SK-N-SH treated with all-trans-retinoic acid at 6 μM for 48 hours (cell line): Measurements from ENCODE around the gene SKOR1.

ENCODE experiments used
- ATAC-seq: fragments of 200-7000 bp; cut with Tn5 transposase; 3 replicates; pipeline ENCODE4 v1.9.1; 2020; ENCODE audit warnings: mild to moderate bottlenecking, moderate library complexity
- ARNTL ChIP-seq: fragments of 450-650 bp; formaldehyde crosslinking; IDR thresholded peaks from 2 replicates; pipeline ENCODE4 v1.5.0; 2020; ENCODE audit warnings: low read depth, mild to moderate bottlenecking, moderate library complexity, borderline replicate concordance
- BACH2 ChIP-seq: fragments of 250-450 bp; sonication (Bioruptor Pico); IDR thresholded peaks from 2 replicates; pipeline ENCODE4 v1.9.0; 2021; ENCODE audit warnings: mild to moderate bottlenecking, borderline replicate concordance
- CREB5 ChIP-seq: fragments of 250-450 bp; sonication (Bioruptor Pico); IDR thresholded peaks from 2 replicates; pipeline ENCODE4 v1.5.1; 2020; ENCODE audit warnings: low read depth, mild to moderate bottlenecking, moderate library complexity
- CSDC2 ChIP-seq: fragments of 250-450 bp; sonication (Bioruptor Pico); IDR thresholded peaks from 2 replicates; pipeline ENCODE4 v1.5.0; 2020; ENCODE audit warnings: mild to moderate bottlenecking, moderate library complexity
- ESRRG ChIP-seq: fragments of 250-450 bp; sonication (Bioruptor Pico); IDR thresholded peaks from 2 replicates; pipeline ENCODE4 v1.6.1; 2021; ENCODE audit warnings: mild to moderate bottlenecking
- GLIS3 ChIP-seq: fragments of 250-450 bp; sonication (Bioruptor Pico); IDR thresholded peaks from 2 replicates; pipeline ENCODE4 v1.5.0; 2020; ENCODE audit warnings: mild to moderate bottlenecking, moderate library complexity
- PATZ1 ChIP-seq: fragments of 250-450 bp; sonication (Bioruptor Pico); IDR thresholded peaks from 2 replicates; pipeline ENCODE4 v1.8.0; 2020; ENCODE audit warnings: mild to moderate bottlenecking, moderate library complexity, borderline replicate concordance
- PPARA ChIP-seq: fragments of 250-450 bp; sonication (Bioruptor Pico); IDR thresholded peaks from 2 replicates; pipeline ENCODE4 v1.5.0; 2020; ENCODE audit warnings: mild to moderate bottlenecking, borderline replicate concordance
- RARB ChIP-seq: fragments of 250-450 bp; sonication (Bioruptor Pico); IDR thresholded peaks from 2 replicates; pipeline ENCODE4 v1.8.0; 2021; ENCODE audit warnings: mild to moderate bottlenecking, moderate library complexity
- SNAI2 ChIP-seq: fragments of 250-450 bp; sonication (Bioruptor Pico); IDR thresholded peaks from 2 replicates; pipeline ENCODE4 v1.5.0; 2020; ENCODE audit warnings: mild to moderate bottlenecking, moderate library complexity
- TCF4 ChIP-seq: fragments of 250-450 bp; sonication (Bioruptor Pico); IDR thresholded peaks from 2 replicates; pipeline ENCODE4 v1.8.0; 2021; ENCODE audit warnings: mild to moderate bottlenecking, moderate library complexity, borderline replicate concordance
- TOX ChIP-seq: fragments of 250-450 bp; sonication (Bioruptor Pico); IDR thresholded peaks from 2 replicates; pipeline ENCODE4 v1.8.0; 2021; ENCODE audit warnings: mild to moderate bottlenecking, moderate library complexity, borderline replicate concordance
- TSHZ2 ChIP-seq: fragments of 250-450 bp; sonication (Bioruptor Pico); IDR thresholded peaks from 2 replicates; pipeline ENCODE4 v1.5.0; 2020; ENCODE audit warnings: mild to moderate bottlenecking, moderate library complexity
- ZC3H10 ChIP-seq: fragments of 250-450 bp; sonication (Bioruptor Pico); IDR thresholded peaks from 2 replicates; pipeline ENCODE4 v1.5.1; 2021; ENCODE audit warnings: mild to moderate bottlenecking, moderate library complexity
- ZFP3 ChIP-seq: fragments of 250-450 bp; sonication (Bioruptor Pico); IDR thresholded peaks from 2 replicates; pipeline ENCODE4 v1.5.0; 2020; ENCODE audit warnings: mild to moderate bottlenecking, moderate library complexity
- ZFP30 ChIP-seq: fragments of 450-650 bp; formaldehyde crosslinking; IDR thresholded peaks from 2 replicates; pipeline ENCODE4 v1.5.0; 2022; ENCODE audit warnings: mild to moderate bottlenecking, moderate library complexity
- ZNF565 ChIP-seq: fragments of 450-650 bp; formaldehyde crosslinking; conservative IDR thresholded peaks from 2 replicates; pipeline ENCODE4 v1.5.0; 2020; ENCODE audit warnings: low read depth, mild to moderate bottlenecking, moderate library complexity
- ZNF70 ChIP-seq: fragments of 450-650 bp; formaldehyde crosslinking; IDR thresholded peaks from 2 replicates; pipeline ENCODE4 v1.5.0; 2020; ENCODE audit warnings: mild to moderate bottlenecking, moderate library complexity
- ZNF8 ChIP-seq: fragments of 450-650 bp; formaldehyde crosslinking; IDR thresholded peaks from 2 replicates; pipeline ENCODE4 v1.5.0; 2020; ENCODE audit warnings: mild to moderate bottlenecking, moderate library complexity
- TF ChIP-seq, protein P1 (sequence below): fragments of 250-450 bp; sonication (Bioruptor Pico); IDR thresholded peaks from 2 replicates; pipeline ENCODE4 v1.5.1; 2021; ENCODE audit warnings: mild to moderate bottlenecking, moderate library complexity
- TF ChIP-seq, protein P2 (sequence below): fragments of 250-450 bp; sonication (Bioruptor Pico); IDR thresholded peaks from 2 replicates; pipeline ENCODE4 v1.8.0; 2021; ENCODE audit warnings: low read depth, mild to moderate bottlenecking, moderate library complexity, borderline replicate concordance

The SKOR1 gene, protein sequence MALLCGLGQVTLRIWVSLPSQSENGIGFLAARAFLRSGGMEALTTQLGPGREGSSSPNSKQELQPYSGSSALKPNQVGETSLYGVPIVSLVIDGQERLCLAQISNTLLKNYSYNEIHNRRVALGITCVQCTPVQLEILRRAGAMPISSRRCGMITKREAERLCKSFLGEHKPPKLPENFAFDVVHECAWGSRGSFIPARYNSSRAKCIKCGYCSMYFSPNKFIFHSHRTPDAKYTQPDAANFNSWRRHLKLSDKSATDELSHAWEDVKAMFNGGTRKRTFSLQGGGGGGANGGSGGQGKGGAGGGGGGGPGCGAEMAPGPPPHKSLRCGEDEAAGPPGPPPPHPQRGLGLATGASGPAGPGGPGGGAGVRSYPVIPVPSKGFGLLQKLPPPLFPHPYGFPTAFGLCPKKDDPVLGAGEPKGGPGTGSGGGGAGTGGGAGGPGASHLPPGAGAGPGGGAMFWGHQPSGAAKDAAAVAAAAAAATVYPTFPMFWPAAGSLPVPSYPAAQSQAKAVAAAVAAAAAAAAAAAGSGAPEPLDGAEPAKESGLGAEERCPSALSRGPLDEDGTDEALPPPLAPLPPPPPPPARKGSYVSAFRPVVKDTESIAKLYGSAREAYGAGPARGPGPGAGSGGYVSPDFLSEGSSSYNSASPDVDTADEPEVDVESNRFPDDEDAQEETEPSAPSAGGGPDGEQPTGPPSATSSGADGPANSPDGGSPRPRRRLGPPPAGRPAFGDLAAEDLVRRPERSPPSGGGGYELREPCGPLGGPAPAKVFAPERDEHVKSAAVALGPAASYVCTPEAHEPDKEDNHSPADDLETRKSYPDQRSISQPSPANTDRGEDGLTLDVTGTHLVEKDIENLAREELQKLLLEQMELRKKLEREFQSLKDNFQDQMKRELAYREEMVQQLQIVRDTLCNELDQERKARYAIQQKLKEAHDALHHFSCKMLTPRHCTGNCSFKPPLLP

GRCh38 chr15:67824976-67825880, at the start of gene SKOR1:
TSS of gene SKOR1 (plus strand) at chr15:67825509. CDS start at chr15:67825603, 94 bp downstream.
- peak; percentile 61 for ATAC-seq
- TF ChIP-seq ZNF565 (CRISPR knock-in tag), result no peak
- TF ChIP-seq, protein P1, sequence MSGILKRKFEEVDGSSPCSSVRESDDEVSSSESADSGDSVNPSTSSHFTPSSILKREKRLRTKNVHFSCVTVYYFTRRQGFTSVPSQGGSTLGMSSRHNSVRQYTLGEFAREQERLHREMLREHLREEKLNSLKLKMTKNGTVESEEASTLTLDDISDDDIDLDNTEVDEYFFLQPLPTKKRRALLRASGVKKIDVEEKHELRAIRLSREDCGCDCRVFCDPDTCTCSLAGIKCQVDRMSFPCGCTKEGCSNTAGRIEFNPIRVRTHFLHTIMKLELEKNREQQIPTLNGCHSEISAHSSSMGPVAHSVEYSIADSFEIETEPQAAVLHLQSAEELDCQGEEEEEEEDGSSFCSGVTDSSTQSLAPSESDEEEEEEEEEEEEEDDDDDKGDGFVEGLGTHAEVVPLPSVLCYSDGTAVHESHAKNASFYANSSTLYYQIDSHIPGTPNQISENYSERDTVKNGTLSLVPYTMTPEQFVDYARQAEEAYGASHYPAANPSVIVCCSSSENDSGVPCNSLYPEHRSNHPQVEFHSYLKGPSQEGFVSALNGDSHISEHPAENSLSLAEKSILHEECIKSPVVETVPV (CRISPR knock-in tag), result no peak
- no peak for TF ChIP-seq ZFP30 (CRISPR knock-in tag)
- no peak for TF ChIP-seq ZC3H10 (CRISPR knock-in tag)
- TF ChIP-seq CSDC2 (CRISPR knock-in tag), result no peak
- no peak for TF ChIP-seq SNAI2 (CRISPR knock-in tag)
- TF ChIP-seq GLIS3 (CRISPR knock-in tag), result no peak
- TF ChIP-seq BACH2 (CRISPR knock-in tag), result no peak
- no peak for TF ChIP-seq RARB
- no peak for TF ChIP-seq TOX (CRISPR knock-in tag)
- TF ChIP-seq TCF4, result no peak
- no peak for TF ChIP-seq PPARA
- no peak for TF ChIP-seq ZNF70 (CRISPR knock-in tag)
- no peak for TF ChIP-seq PATZ1 (CRISPR knock-in tag)
- TF ChIP-seq CREB5, result no peak
- TF ChIP-seq ESRRG (CRISPR knock-in tag), result no peak
- no peak for TF ChIP-seq ZNF8 (CRISPR knock-in tag)
- no peak for TF ChIP-seq ARNTL

GRCh38 chr15:67775998-67776397, 49.3 kb upstream of the SKOR1 start:
- ATAC-seq, result no peak
- TF ChIP-seq ZNF565 (CRISPR knock-in tag) (no peak), PATZ1 (CRISPR knock-in tag) (no peak), CREB5 (no peak), SNAI2 (CRISPR knock-in tag) (no peak), TCF4 (no peak), TSHZ2 (CRISPR knock-in tag) (no peak), ZFP3 (CRISPR knock-in tag) (no peak), ESRRG (CRISPR knock-in tag) (no peak), RARB (no peak), ZFP30 (CRISPR knock-in tag) (no peak), BACH2 (CRISPR knock-in tag) (no peak)
- TF ChIP-seq, protein P2, sequence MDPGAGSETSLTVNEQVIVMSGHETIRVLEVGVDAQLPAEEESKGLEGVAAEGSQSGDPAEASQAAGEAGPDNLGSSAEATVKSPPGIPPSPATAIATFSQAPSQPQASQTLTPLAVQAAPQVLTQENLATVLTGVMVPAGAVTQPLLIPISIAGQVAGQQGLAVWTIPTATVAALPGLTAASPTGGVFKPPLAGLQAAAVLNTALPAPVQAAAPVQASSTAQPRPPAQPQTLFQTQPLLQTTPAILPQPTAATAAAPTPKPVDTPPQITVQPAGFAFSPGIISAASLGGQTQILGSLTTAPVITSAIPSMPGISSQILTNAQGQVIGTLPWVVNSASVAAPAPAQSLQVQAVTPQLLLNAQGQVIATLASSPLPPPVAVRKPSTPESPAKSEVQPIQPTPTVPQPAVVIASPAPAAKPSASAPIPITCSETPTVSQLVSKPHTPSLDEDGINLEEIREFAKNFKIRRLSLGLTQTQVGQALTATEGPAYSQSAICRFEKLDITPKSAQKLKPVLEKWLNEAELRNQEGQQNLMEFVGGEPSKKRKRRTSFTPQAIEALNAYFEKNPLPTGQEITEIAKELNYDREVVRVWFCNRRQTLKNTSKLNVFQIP (CRISPR knock-in tag), result no peak
- TF ChIP-seq, protein P1 (CRISPR knock-in tag), result no peak
